Esophagus muscularis mucosa (tissue), 4 donors: Measurements from ENCODE around the gene DIP2B. TPM values are rescaled to one million over a fixed set of nuclear protein-coding genes. Genes with fewer than 3 reads are reported as not detected.

Source experiments
- DNase-seq: peaks from one replicate; pipeline ENCODE4 v3.0.0-alpha.2; 2017; ENCODE audit errors: extremely low spot score
- H3K27ac ChIP-seq, 4 donors: fragments of 200-600 bp; sonication (generic); replicated peaks in 1 of 4; 1 replicate in 3 of 4; 2 replicates in 1 of 4; pipeline ENCODE4 v1.5.1; 2016 to 2019; ENCODE audit warnings: mild to moderate bottlenecking in 1 of 4
- H3K27me3 ChIP-seq, 4 donors: fragments of 200-600 bp; sonication (generic); one replicate each; pipeline versions ENCODE4 v1.5.1 to v1.6.0; 2016 to 2019
- H3K36me3 ChIP-seq, 4 donors: fragments of 200-600 bp; sonication (generic); one replicate each; pipeline ENCODE4 v1.5.1; 2016 to 2019
- H3K4me1 ChIP-seq, 4 donors: fragments of 200-600 bp; sonication (generic); one replicate each; pipeline ENCODE4 v1.5.1; 2016 to 2019
- H3K4me3 ChIP-seq, 4 donors: fragments of 200-600 bp; sonication (generic); 1 replicate in 2 of 4; 2 replicates in 2 of 4; pipeline ENCODE4 v1.5.1; 2016 to 2019; ENCODE audit warnings: mild to moderate bottlenecking in 4 of 4, moderate library complexity in 1 of 4
- H3K9me3 ChIP-seq, 4 donors: fragments of 200-600 bp; sonication (generic); 1 replicate in 3 of 4; 2 replicates in 1 of 4; pipeline ENCODE4 v1.5.1; 2016 to 2019
- EP300 ChIP-seq: sonication (generic); formaldehyde crosslinking; IDR thresholded peaks from one replicate; pipeline ENCODE4 v1.6.1; 2017; ENCODE audit warnings: antibody characterized with exemption
- POLR2A ChIP-seq: fragments of 450-650 bp; IDR thresholded peaks from one replicate; pipeline ENCODE4 v1.6.1; 2017; ENCODE audit warnings: antibody characterized with exemption, moderate library complexity, mild to moderate bottlenecking, low read depth
- POLR2AphosphoS5 ChIP-seq, 2 donors: sonication (generic); formaldehyde crosslinking; IDR thresholded peaks; one replicate each; pipeline ENCODE4 v1.6.1; 2017; ENCODE audit warnings: antibody characterized with exemption in 2 of 2
- WGBS: methylation state at CpG from one replicate; pipeline ENCODE4 v1.1.5; 2018; 5-methylcytosine and 5-hydroxymethylcytosine counted together
- intact Hi-C: fragments of 100-400 bp; cut with DNase I; formaldehyde crosslinking; loops from one replicate; pipeline ENCODE4 v1.15.1; 2023
- total RNA-seq, 4 donors: library from RNA; depleted of rRNA; stranded (reverse); fragments of >200 nt; gene quantifications; one replicate each; pipeline versions ENCODE4 v1.1.0 to v1.2.1, GENCODE V29; 2016
- TF ChIP-seq, protein P1 (sequence below), 3 experiments: fragments of 200-600 bp in 2 of 3; fragments of 450-650 bp in 1 of 3; sonication (generic) in 2 of 3; IDR thresholded peaks; one replicate each; pipeline ENCODE4 v1.5.1; 2017 to 2019; ENCODE audit warnings: antibody characterized with exemption in 3 of 3, mild to moderate bottlenecking in 2 of 3, moderate library complexity in 1 of 3

The DIP2B gene
- total RNA-seq, 4 donors from 2014 or later, result 18.7 to 23.0 (median 20.6) TPM

DNA sequence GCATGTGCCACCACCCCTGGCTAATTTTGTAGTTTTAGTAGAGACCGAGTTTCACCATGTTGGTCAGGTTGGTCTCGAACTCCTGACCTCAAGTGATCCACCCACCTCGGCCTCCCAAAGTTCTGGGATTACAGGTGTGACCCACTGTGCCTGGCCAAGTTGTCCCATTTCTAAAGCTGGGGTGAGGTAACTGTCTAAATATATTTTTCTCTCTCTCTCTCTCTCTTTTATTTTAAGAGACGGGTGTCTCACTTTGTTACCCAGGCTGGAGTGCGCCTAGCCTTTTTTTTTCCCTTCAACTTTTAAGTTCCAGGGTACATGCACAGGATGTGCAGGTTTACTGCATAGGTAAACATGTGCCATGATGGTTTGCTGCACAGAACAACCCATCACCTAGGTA, 267.7 kb downstream of the DIP2B start:
- H3K27me3 ChIP-seq, result no peaks in the 10 kb centered on the region
- no peak overlapping the region for H3K27ac ChIP-seq
- peaks cover 3 to 20% (median 9%) of the 10 kb centered on the region in 4 donors for H3K36me3 ChIP-seq
- TF ChIP-seq, protein P1, sequence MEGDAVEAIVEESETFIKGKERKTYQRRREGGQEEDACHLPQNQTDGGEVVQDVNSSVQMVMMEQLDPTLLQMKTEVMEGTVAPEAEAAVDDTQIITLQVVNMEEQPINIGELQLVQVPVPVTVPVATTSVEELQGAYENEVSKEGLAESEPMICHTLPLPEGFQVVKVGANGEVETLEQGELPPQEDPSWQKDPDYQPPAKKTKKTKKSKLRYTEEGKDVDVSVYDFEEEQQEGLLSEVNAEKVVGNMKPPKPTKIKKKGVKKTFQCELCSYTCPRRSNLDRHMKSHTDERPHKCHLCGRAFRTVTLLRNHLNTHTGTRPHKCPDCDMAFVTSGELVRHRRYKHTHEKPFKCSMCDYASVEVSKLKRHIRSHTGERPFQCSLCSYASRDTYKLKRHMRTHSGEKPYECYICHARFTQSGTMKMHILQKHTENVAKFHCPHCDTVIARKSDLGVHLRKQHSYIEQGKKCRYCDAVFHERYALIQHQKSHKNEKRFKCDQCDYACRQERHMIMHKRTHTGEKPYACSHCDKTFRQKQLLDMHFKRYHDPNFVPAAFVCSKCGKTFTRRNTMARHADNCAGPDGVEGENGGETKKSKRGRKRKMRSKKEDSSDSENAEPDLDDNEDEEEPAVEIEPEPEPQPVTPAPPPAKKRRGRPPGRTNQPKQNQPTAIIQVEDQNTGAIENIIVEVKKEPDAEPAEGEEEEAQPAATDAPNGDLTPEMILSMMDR (IDR thresholded peaks at IDR 0.05), result no peak
- TF ChIP-seq POLR2A, result no peak
- no peak for TF ChIP-seq EP300
- no peak for TF ChIP-seq POLR2AphosphoS5 (IDR thresholded peaks at IDR 0.05)
- H3K4me1 ChIP-seq, result peaks cover 0 to 16% (median 13%) of the 10 kb centered on the region in 4 donors
- intact Hi-C loops, result no loop called here
- 98% methylated on average over 5 of the region's 5 CpGs for WGBS
- DNase-seq, result no peak
- H3K9me3 ChIP-seq, result no peaks in the 10 kb centered on the region
- no peak overlapping the region for H3K4me3 ChIP-seq

- Histone ChIP-seq H3K4me3 (no peak overlapping the region), H3K9me3 (no peaks in the 10 kb centered on the region), H3K4me1 (peaks cover 0 to 13% (median 9%) of the 10 kb centered on the region in 4 donors), H3K27ac (no peak overlapping the region), H3K27me3 (no peaks in the 10 kb centered on the region), H3K36me3 (peaks cover 3 to 20% (median 9%) of the 10 kb centered on the region in 4 donors)
- no peak for DNase-seq
- TF ChIP-seq EP300, result no peak
- no peak for TF ChIP-seq POLR2AphosphoS5 (IDR thresholded peaks at IDR 0.05)
- TF ChIP-seq, protein P1 (IDR thresholded peaks at IDR 0.05), result no peak
- no peak for TF ChIP-seq POLR2A
- 97% methylated on average over 2 of the region's 2 CpGs for WGBS
- intact Hi-C loops, result no loop called here
Observed at GRCh38 chr12:50772877-50773276, 268.1 kb downstream of the DIP2B start.

DNA sequence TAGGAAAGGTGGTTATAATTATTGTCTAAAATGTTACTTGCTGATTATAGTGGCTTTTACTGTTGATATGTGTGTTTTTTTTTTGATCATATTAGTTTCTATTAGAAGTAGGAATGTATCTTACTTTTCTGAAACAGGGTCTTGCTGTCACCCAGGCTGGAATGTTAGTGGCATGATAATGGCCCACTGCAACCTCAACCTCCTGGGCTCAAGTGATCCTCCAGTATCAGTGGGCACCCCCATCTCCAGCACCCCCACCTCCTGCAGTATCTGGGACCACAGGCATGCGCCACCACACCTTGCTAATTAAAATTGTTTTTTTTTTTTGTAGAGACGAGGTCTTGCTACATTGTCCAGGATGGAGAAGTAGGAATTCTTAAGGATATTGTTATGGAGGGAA, 270.5 kb downstream of the DIP2B start:
- H3K27ac ChIP-seq, result no peak overlapping the region
- TF ChIP-seq POLR2AphosphoS5 (IDR thresholded peaks at IDR 0.05), result no peak
- TF ChIP-seq, protein P1 (IDR thresholded peaks at IDR 0.05), result no peak
- TF ChIP-seq POLR2A, result no peak
- TF ChIP-seq EP300, result no peak
- H3K4me3 ChIP-seq, result no peak overlapping the region
- peaks cover 0 to 8% (median 0%) of the 10 kb centered on the region in 4 donors for H3K4me1 ChIP-seq
- no peak for DNase-seq
- peaks cover 3 to 20% (median 12%) of the 10 kb centered on the region in 4 donors for H3K36me3 ChIP-seq
- WGBS, result 95% methylated on average over 2 of the region's 2 CpGs
- intact Hi-C loops, result no loop called here
- no peaks in the 10 kb centered on the region for H3K9me3 ChIP-seq
- H3K27me3 ChIP-seq, result no peaks in the 10 kb centered on the region

DNA sequence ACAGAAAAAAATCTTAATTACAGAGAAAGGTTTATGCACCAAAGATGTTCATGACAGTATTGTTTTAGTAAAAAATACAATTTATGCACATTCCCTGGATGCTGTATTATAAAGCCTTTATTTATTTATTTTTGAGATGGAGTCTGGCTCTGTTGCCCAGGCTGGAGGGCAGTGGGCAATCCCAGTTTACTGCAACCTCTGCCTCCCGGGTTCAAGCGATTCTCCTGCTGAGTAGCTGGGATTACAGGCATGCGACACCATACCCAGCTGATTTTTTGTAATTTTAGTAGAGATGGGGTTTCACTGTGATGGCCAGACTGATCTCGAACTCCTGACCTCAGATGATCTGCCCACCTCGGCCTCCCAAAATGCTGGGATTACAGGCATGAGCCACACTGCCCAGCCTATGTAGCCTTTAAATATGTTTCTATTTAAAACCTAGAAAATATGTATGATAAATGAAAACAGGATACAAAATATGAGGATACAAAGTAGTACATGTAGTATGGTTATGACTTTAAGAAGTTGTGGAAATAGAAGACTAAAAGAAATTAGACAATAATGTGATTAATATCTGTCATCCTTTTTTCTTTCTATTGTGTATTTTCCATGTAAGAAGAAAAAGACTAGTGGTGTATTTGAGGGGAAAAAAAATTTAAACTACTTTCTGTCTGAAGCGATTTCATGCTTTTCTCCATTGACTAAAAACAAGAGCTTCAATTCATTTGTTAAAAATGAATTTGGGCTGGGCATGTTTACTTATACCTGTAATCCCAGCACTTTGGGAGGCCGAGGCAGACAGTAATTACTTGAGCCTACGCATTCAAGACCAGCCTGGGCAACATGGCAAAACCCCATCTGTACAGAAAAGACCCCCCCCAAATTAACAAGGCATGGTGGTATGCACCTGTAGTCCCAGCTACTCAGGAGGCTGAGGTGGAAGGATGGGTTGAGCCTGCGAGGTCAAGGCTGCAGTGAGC, 272.3 kb downstream of the DIP2B start:
- WGBS, result 90% methylated on average over 9 of the region's 9 CpGs
- Histone ChIP-seq H3K27me3 (no peaks in the 10 kb centered on the region), H3K36me3 (peaks cover 12 to 27% (median 18%) of the 10 kb centered on the region in 4 donors), H3K4me1 (peaks cover 0 to 8% (median 0%) of the 10 kb centered on the region in 4 donors), H3K27ac (no peak overlapping the region), H3K4me3 (no peak overlapping the region), H3K9me3 (no peaks in the 10 kb centered on the region)
- TF ChIP-seq, protein P1 (IDR thresholded peaks at IDR 0.05), result no peak
- TF ChIP-seq POLR2A (no peak), POLR2AphosphoS5 (IDR thresholded peaks at IDR 0.05) (no peak), EP300 (no peak)
- no peak for DNase-seq
- intact Hi-C loops, result no loop called here
